HG03025 (cell line): ENCODE data around the gene BMF.
A peak's percentile ranks its signal among the peaks of the same experiment; 100 is the strongest.

Source experiments
- ATAC-seq: cut with Tn5 transposase; IDR thresholded peaks from one replicate; pipeline ENCODE4 v1.9.1; 2021; ENCODE audit warnings: mild to moderate bottlenecking, moderate library complexity; ENCODE audit not compliant: unreplicated experiment, low FRiP score

BMF gene

GRCh38 chr15:40069178-40070165, 39.2 kb downstream of the BMF start:
- ATAC-seq, result no peak

DNA sequence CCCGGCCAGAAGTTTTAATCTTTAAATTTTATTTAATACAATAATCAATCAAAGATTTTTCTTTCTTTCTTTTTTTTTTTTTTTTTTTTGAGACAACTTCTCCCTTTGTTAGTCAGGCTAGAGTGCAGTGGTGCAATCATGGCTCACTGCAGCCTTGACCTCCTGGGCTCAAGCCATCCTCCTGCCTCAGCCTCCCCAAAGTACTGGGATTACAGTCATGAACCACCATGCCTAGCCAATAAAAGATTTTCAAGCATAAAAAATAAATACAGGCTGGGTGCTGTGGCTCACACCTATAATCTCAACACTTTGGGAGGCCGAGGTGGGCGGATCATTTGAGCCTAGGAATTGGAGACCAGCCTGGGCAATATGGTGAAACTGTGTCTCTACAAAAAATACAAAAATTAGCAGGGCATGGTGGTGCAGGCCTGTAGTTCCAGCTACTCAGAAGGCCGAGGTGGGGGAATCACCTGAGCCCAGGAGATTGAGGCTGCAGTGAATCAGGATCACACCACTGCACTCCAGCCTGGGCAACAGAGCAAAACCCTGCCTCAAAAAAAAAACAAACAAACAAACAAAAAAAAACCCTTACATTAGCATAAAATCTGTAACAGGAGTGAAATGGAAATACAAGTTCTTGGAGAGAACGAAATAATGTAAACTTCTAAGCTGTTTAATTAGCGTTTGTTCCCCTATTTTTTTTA, 40.6 kb downstream of the BMF start:
- ATAC-seq, result no peak

- no peak for ATAC-seq
Observed at GRCh38 chr15:40066589-40066988, 42.1 kb downstream of the BMF start.

DNA sequence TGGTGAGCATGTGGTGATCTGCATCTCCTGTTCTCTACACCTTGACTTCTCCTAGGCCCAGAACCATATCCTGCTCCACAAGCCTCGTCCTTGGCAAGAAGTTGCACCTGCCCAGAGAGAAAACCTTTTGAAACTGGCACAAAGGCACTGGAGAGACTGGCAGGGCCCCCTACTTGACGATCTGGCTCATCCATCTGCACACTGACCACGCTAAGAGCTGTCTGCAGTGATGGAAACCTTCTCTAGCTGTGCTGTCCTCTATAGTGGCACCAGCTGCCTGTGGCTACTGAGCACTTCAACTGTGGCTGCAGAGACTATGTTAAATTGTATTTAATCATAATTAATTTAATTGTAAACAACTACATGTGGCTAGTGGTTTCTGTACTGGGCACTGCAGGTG, 43.5 kb downstream of the BMF start:
- no peak for ATAC-seq

DNA sequence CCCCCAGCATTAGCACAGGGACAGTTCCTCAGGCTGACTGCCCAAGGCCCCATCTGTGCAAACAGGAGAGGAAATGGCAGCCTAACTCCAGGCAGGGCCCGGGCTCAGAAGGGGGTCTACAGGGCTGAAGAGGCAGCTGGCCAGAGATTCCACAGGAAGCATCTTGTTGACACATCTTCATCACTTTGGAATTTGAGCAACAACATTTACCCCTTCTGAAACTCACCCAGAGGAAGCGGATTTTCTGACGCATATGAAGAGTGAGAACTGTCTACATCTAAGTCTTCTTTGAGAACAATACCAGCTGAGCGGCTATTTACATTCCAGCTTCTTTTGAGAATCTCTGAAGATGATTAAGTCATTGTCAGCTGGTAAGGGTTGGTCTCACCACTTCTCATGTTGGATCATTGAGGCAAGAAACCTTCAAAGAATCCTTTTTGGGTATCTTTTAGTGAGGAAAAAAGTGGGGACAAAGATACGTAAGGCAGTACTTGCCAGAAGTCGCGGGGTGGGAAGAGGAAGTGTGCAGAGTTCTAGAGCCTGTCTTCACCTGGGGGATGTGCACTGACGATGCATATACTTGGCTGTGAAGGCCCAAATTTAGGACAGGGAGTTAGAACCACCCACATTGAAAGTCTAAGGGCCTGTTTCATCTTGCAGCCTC, 44.3 kb downstream of the BMF start:
- peak; percentile 57 for ATAC-seq

DNA sequence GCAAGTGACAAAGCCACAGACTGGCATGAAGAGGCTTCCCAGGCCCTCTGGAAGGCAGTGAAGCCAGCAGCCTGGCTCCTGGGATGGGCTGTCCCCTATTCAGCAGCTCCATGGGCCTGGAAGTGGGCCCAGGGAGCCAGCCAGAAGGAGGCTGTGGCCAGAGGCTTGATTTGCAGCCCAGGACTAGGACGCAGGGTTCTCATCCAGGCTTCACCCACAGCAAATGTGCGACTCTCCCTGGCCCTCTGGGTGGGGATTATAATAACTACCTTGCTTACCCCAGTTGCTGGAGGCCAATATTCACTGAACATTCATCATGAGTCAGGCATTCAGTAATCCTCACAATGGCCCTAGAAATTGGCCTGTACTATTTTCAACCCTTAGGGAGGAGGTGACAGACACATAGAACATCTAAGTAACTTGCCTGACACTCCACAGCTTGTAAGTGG, 45.1 kb downstream of the BMF start:
- no peak for ATAC-seq

GRCh38 chr15:40062816-40063562, 45.7 kb downstream of the BMF start:
- no peak for ATAC-seq

GRCh38 chr15:40061212-40061901, 47.3 kb downstream of the BMF start:
- no peak for ATAC-seq

DNA sequence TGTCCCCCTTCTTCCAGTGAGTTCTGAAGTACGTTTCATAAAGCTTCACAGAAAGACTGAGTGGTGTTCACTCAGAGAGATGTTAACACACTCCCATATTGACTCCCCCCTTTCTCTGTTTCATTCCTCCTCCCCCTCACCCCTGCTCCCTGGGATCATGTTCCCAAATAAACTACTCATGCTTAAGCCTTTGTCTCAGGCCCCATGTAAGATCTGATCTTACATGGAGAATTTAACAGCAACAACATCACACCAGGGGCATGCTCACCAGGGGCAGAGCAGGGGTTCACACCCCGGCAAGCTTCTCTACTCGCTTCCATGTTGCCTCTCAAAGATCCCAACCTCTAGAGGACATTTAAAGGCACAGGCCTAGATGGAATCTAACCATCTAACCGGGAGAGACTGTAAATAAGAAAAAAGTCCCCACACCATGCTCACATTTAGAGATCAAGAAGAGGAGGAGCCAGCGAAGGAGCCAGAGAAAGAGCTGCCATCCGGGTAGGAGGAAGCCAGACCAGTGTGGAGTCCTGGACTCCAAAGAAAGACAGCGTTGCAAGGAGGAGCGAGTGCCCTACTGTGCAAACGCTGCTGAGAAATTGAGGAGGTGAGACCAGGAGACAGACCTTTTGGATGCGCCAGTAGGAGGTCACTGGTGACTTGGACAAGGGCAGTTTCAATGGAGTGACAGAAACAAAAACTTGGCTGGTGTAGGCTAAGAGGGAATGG, 48.3 kb downstream of the BMF start:
- ATAC-seq, result no peak

GRCh38 chr15:40059821-40060220, 48.9 kb downstream of the BMF start:
- no peak for ATAC-seq

- ATAC-seq, result no peak
Observed at GRCh38 chr15:40058476-40059140, 50.1 kb downstream of the BMF start.

DNA sequence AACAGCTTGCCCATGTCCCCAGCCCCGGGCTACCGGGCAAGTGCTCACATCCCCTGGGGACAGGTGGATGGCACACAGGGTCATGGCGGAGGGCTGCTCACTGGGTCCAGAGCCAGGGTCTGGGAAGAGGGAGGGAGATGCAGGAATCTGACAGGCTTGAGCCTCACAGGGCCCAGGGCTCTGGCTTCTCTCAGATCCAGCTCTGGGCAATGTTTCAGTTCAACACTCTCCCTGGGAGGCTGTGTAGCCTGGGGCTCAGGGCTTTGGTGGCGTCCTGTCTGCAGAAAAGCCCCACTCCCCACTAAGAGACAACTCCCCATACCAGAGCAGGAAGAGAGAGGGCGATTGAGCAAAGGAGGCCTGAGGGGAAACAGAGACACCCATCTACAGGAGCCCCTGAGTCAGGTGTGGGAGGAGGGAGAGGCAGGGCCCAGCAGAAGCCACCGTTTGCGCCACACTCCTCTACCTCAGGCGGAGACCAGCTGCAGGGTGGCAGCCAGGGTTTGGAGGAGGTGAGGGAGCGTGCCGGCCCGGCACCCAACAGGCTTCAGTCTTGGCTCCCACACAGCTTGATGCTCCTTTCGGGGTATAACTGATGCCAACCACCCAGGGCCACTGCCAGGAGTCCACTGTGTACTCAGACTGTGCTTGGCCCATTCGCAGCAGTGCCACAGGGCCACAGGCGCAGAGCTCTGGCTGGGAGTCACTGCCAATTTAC, 52.9 kb downstream of the BMF start:
- ATAC-seq, result no peak

- ATAC-seq, result peak; percentile 70
Observed at GRCh38 chr15:40054855-40055575, 53.7 kb downstream of the BMF start.

DNA sequence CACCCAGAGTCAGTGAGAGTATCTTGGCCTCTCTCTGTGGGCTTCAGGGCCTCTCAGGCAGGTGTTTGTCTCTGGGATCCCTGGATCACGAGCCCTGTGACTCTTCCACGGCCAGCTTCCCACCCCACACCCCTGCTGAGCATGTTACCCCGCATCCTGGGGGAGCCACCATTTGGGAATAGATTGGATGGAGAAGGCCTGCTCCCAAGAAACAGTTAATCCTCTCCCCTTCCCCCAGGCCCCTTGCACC, 54.1 kb downstream of the BMF start:
- ATAC-seq, result peak; percentile 38

DNA sequence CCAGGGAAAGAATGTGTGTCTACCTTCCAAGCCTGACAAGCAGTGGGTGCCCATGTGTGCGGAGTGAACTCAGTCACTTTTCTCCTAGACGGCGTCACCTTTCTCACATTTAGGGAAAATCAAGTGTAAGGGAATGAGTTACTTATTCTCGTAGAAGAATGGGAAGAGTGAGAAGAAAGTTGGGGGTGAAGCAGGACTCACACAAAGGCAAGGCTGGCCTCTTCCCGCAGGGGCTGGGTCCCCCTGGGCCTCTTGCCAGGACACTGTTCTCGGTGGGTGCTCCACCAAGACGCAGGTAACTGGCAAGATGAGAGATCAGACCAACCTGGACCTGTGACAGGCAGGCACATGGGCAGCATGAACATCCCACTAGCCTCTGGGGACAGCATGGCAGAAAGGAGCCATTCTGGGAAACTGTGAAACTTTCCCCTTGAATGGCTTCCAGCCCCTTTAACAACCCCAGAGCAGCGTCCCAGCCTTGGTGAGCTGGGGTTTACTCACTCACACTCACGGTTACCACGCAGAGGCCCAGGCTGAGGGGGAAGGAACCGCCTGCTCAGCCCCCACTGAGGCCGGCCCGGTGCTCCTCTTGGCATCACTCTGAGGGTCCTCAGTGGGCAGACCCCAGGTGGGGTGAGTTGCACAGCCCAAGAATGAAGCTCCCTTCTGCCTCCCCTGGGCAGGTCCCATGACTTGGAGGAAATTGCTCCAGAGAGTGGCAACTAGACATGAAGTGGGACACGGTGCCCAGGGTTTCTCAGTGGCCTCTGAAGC, 54.7 kb downstream of the BMF start:
- ATAC-seq, result peak; percentile 8

DNA sequence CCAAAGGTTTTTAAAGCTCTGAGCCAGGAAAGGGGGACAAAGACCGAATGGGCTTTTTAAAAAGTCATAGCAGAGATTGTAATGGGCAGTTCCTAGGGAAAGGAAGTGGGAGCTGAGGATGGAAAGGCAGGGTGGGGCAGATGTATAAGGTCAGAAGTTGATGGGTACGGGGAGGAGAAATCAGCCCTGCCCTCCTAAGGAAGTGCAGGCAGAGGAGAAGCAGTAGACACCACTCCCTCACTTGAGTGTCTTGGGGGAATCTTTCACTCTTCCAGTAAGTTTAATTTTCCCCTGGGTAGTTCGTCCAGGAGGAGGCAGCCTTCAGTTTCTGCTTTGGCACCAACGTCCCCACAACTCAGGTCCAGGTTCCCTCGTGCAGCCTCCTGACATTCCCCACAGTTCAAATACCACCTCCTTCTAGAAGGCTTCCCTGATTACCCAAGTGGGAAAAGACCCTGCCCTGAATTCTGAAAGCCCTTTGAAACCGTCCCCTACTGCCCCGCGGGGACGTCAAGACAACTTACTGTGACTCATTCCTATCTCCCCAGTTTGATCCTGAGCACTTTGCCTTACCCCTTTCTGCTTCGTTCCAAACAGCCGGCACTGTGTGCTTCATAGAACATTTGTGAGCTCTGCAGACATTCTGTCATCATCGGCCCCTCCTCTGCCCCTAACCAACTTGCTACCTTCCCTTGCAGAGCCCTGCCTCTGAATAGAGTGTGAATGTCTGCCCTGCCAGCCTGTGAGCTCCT, 55.4 kb downstream of the BMF start:
- ATAC-seq, result no peak
